Measurements from ENCODE around the gene FLRT1. TPM values are rescaled to one million over a fixed set of nuclear protein-coding genes. Genes with fewer than 3 reads are reported as not detected.

Gene FLRT1
- total and polyA plus RNA-seq, 2 donors (not counting 1 experiment from before 2014, with no cell fraction given), result 0.02 to 0.17 TPM

DNA sequence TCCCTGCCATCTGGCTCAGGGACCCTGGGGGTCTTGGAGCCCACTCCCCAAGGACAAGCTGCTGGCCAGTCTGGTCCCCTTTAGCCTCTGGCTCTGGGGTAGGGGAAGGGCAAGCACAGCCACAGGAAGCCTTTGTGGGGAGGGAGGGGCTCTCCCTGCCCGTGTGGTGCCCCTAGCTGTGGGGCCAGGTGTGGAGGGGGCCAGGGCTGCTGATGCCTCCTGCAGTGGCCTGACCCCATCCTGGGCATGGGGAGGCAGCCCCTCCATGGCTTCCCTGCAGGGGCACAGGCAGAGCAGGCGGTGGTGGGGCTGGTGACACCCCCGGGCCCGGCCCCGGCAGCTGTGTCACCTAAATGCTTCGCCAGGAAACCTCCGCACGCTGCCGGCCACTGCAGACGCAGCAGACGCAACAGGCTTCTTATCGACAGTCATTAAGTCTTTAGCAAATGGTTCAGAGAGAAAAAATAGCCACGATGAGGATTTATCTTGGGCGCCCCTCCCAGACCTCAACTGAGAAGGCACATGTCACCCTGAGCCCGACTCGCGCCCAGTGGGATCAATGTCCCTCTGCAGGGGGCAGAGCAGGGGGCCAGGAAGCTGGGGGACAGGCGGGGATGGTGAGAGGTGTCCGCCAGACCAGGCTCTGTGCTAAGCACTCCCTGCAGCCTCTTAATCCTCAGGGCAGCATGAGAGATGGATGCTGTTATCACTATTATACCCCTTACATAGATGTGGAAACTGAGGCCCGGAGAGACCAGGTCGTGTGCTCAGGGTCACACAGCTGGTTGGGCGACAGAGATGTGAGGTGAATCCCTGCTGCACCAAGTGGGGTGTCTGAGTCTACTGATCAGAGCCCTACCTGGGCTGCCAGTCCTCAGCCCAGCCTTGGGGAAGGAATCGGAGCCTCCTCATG is 33.9 kb downstream of the FLRT1 start:
- Histone ChIP-seq H3K27ac (ENCODE audit: insufficient read depth, low read length) (no peak overlapping the region), H3K4me1 (ENCODE audit: control insufficient read depth, extremely low read depth, insufficient read depth, low read length) (no peaks in the 10 kb centered on the region), H3K4me2 (ENCODE audit: extremely low read depth, insufficient read depth, low read length) (no peak overlapping the region), H3K79me2 (ENCODE audit: control insufficient read depth, insufficient read depth, low read length) (no peaks in the 10 kb centered on the region), H2AFZ (ENCODE audit: low read length) (no peak overlapping the region), H3K36me3 (ENCODE audit: control insufficient read depth, insufficient read depth, low read length) (no peaks in the 10 kb centered on the region), H3K27me3 (ENCODE audit: control insufficient read depth, insufficient read depth, low read length) (no peaks in the 10 kb centered on the region), H3K4me3 (replicated peaks in 1 of 4; ENCODE audit: control extremely low read depth in 1 of 4, insufficient read depth in 1 of 4, low read depth in 3 of 4, low read length in 4 of 4) (no peak overlapping the region), H4K20me1 (ENCODE audit: control insufficient read depth, extremely low read depth, insufficient read depth, low read length) (no peaks in the 10 kb centered on the region), H3K9me3 (ENCODE audit: control insufficient read depth, insufficient read depth, low read depth, low read length) (no peaks in the 10 kb centered on the region), H3K9ac (ENCODE audit: insufficient read depth, low read length) (no peak overlapping the region)
- DNase-seq (ENCODE audit: low read depth in 2 of 2), result no peak
- TF ChIP-seq, protein P1, sequence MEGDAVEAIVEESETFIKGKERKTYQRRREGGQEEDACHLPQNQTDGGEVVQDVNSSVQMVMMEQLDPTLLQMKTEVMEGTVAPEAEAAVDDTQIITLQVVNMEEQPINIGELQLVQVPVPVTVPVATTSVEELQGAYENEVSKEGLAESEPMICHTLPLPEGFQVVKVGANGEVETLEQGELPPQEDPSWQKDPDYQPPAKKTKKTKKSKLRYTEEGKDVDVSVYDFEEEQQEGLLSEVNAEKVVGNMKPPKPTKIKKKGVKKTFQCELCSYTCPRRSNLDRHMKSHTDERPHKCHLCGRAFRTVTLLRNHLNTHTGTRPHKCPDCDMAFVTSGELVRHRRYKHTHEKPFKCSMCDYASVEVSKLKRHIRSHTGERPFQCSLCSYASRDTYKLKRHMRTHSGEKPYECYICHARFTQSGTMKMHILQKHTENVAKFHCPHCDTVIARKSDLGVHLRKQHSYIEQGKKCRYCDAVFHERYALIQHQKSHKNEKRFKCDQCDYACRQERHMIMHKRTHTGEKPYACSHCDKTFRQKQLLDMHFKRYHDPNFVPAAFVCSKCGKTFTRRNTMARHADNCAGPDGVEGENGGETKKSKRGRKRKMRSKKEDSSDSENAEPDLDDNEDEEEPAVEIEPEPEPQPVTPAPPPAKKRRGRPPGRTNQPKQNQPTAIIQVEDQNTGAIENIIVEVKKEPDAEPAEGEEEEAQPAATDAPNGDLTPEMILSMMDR (conservative IDR thresholded peaks at IDR 0.05 in 1 of 2, IDR thresholded peaks at IDR 0.05 in 1 of 2; ENCODE audit: low read depth in 1 of 2, low read length in 2 of 2), result no peak
- no peak for TF ChIP-seq EZH2 (IDR thresholded peaks at IDR 0.05; ENCODE audit: low read length, missing control alignments)

DNA sequence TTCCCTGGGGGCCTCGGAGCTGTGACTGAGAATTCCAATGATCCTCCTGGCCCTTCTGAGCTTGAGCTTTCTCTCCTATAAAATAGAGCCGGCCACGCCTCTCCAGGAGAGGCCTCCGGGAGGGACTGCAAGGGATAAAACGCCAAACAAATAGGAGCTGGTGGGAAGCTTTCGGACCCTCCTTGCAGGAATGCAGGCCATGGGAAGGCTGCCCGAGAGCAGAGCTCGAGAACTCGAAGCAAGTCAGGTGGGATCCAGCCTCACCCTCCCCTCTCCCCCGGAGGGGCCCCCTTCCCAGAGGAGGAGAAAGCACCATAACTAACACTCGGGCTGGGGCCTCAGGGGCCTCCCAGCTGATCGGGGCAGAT is 34.6 kb downstream of the FLRT1 start:
- Histone ChIP-seq H3K27ac (ENCODE audit: insufficient read depth, low read length) (no peak overlapping the region), H2AFZ (ENCODE audit: low read length) (no peak overlapping the region), H3K4me2 (ENCODE audit: extremely low read depth, insufficient read depth, low read length) (no peak overlapping the region), H4K20me1 (ENCODE audit: control insufficient read depth, extremely low read depth, insufficient read depth, low read length) (no peaks in the 10 kb centered on the region), H3K4me3 (replicated peaks in 1 of 4; ENCODE audit: control extremely low read depth in 1 of 4, insufficient read depth in 1 of 4, low read depth in 3 of 4, low read length in 4 of 4) (no peak overlapping the region), H3K9me3 (ENCODE audit: control insufficient read depth, insufficient read depth, low read depth, low read length) (no peaks in the 10 kb centered on the region), H3K79me2 (ENCODE audit: control insufficient read depth, insufficient read depth, low read length) (no peaks in the 10 kb centered on the region), H3K36me3 (ENCODE audit: control insufficient read depth, insufficient read depth, low read length) (no peaks in the 10 kb centered on the region), H3K9ac (ENCODE audit: insufficient read depth, low read length) (no peak overlapping the region), H3K27me3 (ENCODE audit: control insufficient read depth, insufficient read depth, low read length) (no peaks in the 10 kb centered on the region), H3K4me1 (ENCODE audit: control insufficient read depth, extremely low read depth, insufficient read depth, low read length) (no peaks in the 10 kb centered on the region)
- no peak for DNase-seq (ENCODE audit: low read depth in 2 of 2)
- TF ChIP-seq, protein P1 (conservative IDR thresholded peaks at IDR 0.05 in 1 of 2, IDR thresholded peaks at IDR 0.05 in 1 of 2; ENCODE audit: low read depth in 1 of 2, low read length in 2 of 2), result no peak
- no peak for TF ChIP-seq EZH2 (IDR thresholded peaks at IDR 0.05; ENCODE audit: low read length, missing control alignments)

DNA sequence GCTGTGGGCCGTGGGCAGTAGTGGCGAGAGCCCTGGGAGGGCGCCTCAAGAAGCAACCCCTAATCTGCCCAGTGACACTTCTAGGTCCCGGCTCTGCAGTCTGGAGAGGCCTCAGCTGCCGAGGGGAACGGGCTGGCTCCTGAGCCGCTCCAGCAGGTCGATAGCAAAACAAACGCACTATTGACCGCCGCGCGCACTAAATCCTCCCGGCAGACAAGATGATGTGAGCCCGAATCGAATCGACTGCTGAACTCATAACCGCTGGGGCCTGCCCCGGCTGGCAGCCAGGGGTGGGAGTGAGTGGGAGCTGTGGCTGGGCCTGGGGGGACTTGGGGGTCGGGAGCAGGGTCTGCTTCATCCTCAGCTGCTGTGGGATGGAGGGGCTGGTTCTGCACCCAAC is 36.1 kb downstream of the FLRT1 start:
- TF ChIP-seq, protein P1 (conservative IDR thresholded peaks at IDR 0.05 in 1 of 2, IDR thresholded peaks at IDR 0.05 in 1 of 2; ENCODE audit: low read depth in 1 of 2, low read length in 2 of 2), result no peak
- no peak for TF ChIP-seq EZH2 (IDR thresholded peaks at IDR 0.05; ENCODE audit: low read length, missing control alignments)
- H3K36me3 ChIP-seq (ENCODE audit: control insufficient read depth, insufficient read depth, low read length), result no peaks in the 10 kb centered on the region
- H3K79me2 ChIP-seq (ENCODE audit: control insufficient read depth, insufficient read depth, low read length), result no peaks in the 10 kb centered on the region
- no peak overlapping the region for H3K4me2 ChIP-seq (ENCODE audit: extremely low read depth, insufficient read depth, low read length)
- H3K4me3 ChIP-seq (replicated peaks in 1 of 4; ENCODE audit: control extremely low read depth in 1 of 4, insufficient read depth in 1 of 4, low read depth in 3 of 4, low read length in 4 of 4), result no peak overlapping the region
- no peak overlapping the region for H3K27ac ChIP-seq (ENCODE audit: insufficient read depth, low read length)
- no peak for DNase-seq (ENCODE audit: low read depth in 2 of 2)
- no peak overlapping the region for H2AFZ ChIP-seq (ENCODE audit: low read length)
- no peaks in the 10 kb centered on the region for H3K27me3 ChIP-seq (ENCODE audit: control insufficient read depth, insufficient read depth, low read length)
- H4K20me1 ChIP-seq (ENCODE audit: control insufficient read depth, extremely low read depth, insufficient read depth, low read length), result no peaks in the 10 kb centered on the region
- H3K4me1 ChIP-seq (ENCODE audit: control insufficient read depth, extremely low read depth, insufficient read depth, low read length), result no peaks in the 10 kb centered on the region
- no peak overlapping the region for H3K9ac ChIP-seq (ENCODE audit: insufficient read depth, low read length)
- H3K9me3 ChIP-seq (ENCODE audit: control insufficient read depth, insufficient read depth, low read depth, low read length), result no peaks in the 10 kb centered on the region

Measured in fibroblast of lung (primary cell).